Activated CD4-positive, alpha-beta memory T cell treated with anti-CD3 and anti-CD28 coated beads, Interleukin-2, amount 10 ng/mL, durations not matched to agents 7 days and 5 days (primary cell): ENCODE data around the gene OSBPL3. TPM values are rescaled to one million over a fixed set of nuclear protein-coding genes. Genes with fewer than 3 reads are reported as not detected.
A peak's percentile ranks its signal among the peaks of the same experiment; 100 is the strongest.
"Not testable (repeated sequence)": the region's sequence is repeated elsewhere in the genome, so short reads cannot be mapped to it uniquely, and the experiment has no call there.

Experiments
- CTCF ChIA-PET: fragments of 350-600 bp; sonication (Branson Sonifier 250); formaldehyde crosslinking; loops from one replicate; lab custom pipeline; 2021; ENCODE audit warnings: antibody characterized with exemption, inconsistent platforms; lab: Charles Lee
- POLR2A ChIA-PET: fragments of 350-600 bp; sonication (Branson Sonifier 250); formaldehyde crosslinking; loops from one replicate; lab custom pipeline; 2021; ENCODE audit warnings: antibody characterized with exemption; lab: Charles Lee
- DNase-seq: peaks from one replicate; pipeline ENCODE4 v3.0.0-alpha.2; 2020
- H3K27ac Mint-ChIP-seq: one replicate; pipeline ENCODE4 v1.8.0; 2021; ENCODE audit warnings: mild to moderate bottlenecking, mixed read lengths
- H3K27me3 Mint-ChIP-seq: one replicate; pipeline ENCODE4 v1.8.0; 2021; ENCODE audit warnings: mixed read lengths
- H3K36me3 Mint-ChIP-seq: one replicate; pipeline ENCODE4 v1.8.0; 2021; ENCODE audit warnings: low read depth, mixed read lengths
- H3K4me1 Mint-ChIP-seq: one replicate; pipeline ENCODE4 v1.8.0; 2021; ENCODE audit warnings: mixed read lengths
- H3K4me3 Mint-ChIP-seq: one replicate; pipeline ENCODE4 v1.8.0; 2021; ENCODE audit warnings: mild to moderate bottlenecking, mixed read lengths
- H3K9me3 Mint-ChIP-seq: one replicate; pipeline ENCODE4 v1.8.0; 2021; ENCODE audit warnings: mixed read lengths
- total RNA-seq, 2 experiments: library from RNA; stranded (reverse); gene quantifications; one replicate each; pipeline ENCODE4 v1.2.3, GENCODE V29; 2021

Gene OSBPL3
- total RNA-seq, 2 experiments from 2014 or later, result 90.3 to 99.9 TPM

DNA sequence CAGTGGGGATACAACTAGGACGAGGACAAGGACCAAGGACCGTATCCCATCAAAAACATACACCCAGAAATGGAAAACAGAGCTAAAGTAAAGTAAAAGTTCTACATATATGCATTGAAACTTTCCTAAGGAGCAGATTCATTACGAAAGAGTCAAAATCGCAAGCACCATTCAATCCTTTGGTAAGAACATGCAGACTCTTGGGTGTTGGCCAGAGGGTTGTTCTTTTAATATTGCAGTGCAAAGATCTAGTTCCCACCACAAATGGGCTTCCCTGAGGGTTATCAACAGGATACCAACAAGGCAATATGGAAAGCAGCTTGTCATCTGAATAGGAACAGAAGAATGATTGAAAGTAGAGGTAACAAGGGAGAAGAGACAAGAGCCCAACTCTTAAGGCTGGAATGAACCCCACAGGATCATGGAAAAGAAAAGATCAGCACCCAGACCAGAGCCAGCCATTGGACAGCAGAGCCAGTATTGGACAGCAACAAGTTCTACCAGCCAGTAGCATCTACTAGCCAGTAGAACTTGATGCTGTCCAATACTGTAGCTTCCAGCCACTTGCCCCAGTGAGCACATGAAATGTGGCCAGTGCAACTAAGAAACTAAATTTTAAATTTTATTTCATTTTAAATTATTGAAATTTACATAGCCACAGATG is 66.0 kb downstream of the OSBPL3 start:
- no peak for DNase-seq
- Mint-ChIP-seq H3K27ac (peak overlapping the region; percentile 99), H3K9me3 (no peaks in the 10 kb centered on the region), H3K36me3 (peaks cover 67% of the 10 kb centered on the region), H3K4me1 (peaks cover 88% of the 10 kb centered on the region), H3K4me3 (no peak overlapping the region), H3K27me3 (no peaks in the 10 kb centered on the region)
- POLR2A ChIA-PET, result interaction anchor here (0.8 to 10.1 kb wide), 5 partner anchors 10 to 92 kb away, joined by 3 to 191 read pairs (median 5); partner anchors contain the start of gene OSBPL3
- CTCF ChIA-PET, result interaction anchor here (1.3 kb wide), 1 partner anchor 65 kb away, joined by 4 read pairs; the partner anchor contains the start of gene OSBPL3

- POLR2A ChIA-PET, result interaction anchor here (1.1 to 10.1 kb wide), 5 partner anchors 11 to 212 kb away, joined by 5 to 191 read pairs (median 25); partner anchors contain the start of genes CYCS and OSBPL3
- Mint-ChIP-seq H3K27ac (peak overlapping the region; percentile 99), H3K4me1 (peaks cover 79% of the 10 kb centered on the region), H3K9me3 (no peaks in the 10 kb centered on the region), H3K27me3 (no peaks in the 10 kb centered on the region), H3K4me3 (no peak overlapping the region), H3K36me3 (peaks cover 57% of the 10 kb centered on the region)
- DNase-seq, result no peak
- CTCF ChIA-PET, result interaction anchor here (1.3 to 3.8 kb wide), 3 partner anchors 66 to 92 kb away, joined by 4 to 29 read pairs (median 22); partner anchors contain the start of gene OSBPL3
These were observed 67.0 kb downstream of the OSBPL3 start for GRCh38 chr7:24912874-24913514.

GRCh38 chr7:24912424-24912823 is 67.6 kb downstream of the OSBPL3 start:
- POLR2A ChIA-PET, result interaction anchor here (2.0 to 10.1 kb wide), 4 partner anchors 11 to 213 kb away, joined by 6 to 191 read pairs (median 100); partner anchors contain the start of genes CYCS and OSBPL3
- no peaks in the 10 kb centered on the region for H3K9me3 Mint-ChIP-seq
- CTCF ChIA-PET, result interaction anchor here (1.1 to 3.8 kb wide), 5 partner anchors 9 to 100 kb away, joined by 3 to 29 read pairs (median 9); partner anchors contain the start of gene OSBPL3
- no peak for DNase-seq
- no peak overlapping the region for H3K4me3 Mint-ChIP-seq
- peaks cover 73% of the 10 kb centered on the region for H3K4me1 Mint-ChIP-seq
- no peaks in the 10 kb centered on the region for H3K27me3 Mint-ChIP-seq
- peak overlapping the region; percentile 99 for H3K27ac Mint-ChIP-seq
- peaks cover 51% of the 10 kb centered on the region for H3K36me3 Mint-ChIP-seq

GRCh38 chr7:24911213-24911603 is 68.8 kb downstream of the OSBPL3 start:
- peaks cover 63% of the 10 kb centered on the region for H3K4me1 Mint-ChIP-seq
- peak overlapping the region; percentile 71 for H3K4me3 Mint-ChIP-seq
- peaks cover 41% of the 10 kb centered on the region for H3K36me3 Mint-ChIP-seq
- ChIA-PET POLR2A (interaction anchor here (0.9 to 10.1 kb wide), 16 partner anchors 12 to 214 kb away, joined by 3 to 191 read pairs (median 6); partner anchors contain the start of genes CYCS and OSBPL3), CTCF (interaction anchor here (1.1 to 3.8 kb wide), 8 partner anchors 10 to 99 kb away, joined by 3 to 29 read pairs (median 4); partner anchors contain the start of gene OSBPL3)
- peak overlapping the region; percentile 99 for H3K27ac Mint-ChIP-seq
- H3K27me3 Mint-ChIP-seq, result no peaks in the 10 kb centered on the region
- peak; percentile 49 for DNase-seq
- H3K9me3 Mint-ChIP-seq, result no peaks in the 10 kb centered on the region

DNA sequence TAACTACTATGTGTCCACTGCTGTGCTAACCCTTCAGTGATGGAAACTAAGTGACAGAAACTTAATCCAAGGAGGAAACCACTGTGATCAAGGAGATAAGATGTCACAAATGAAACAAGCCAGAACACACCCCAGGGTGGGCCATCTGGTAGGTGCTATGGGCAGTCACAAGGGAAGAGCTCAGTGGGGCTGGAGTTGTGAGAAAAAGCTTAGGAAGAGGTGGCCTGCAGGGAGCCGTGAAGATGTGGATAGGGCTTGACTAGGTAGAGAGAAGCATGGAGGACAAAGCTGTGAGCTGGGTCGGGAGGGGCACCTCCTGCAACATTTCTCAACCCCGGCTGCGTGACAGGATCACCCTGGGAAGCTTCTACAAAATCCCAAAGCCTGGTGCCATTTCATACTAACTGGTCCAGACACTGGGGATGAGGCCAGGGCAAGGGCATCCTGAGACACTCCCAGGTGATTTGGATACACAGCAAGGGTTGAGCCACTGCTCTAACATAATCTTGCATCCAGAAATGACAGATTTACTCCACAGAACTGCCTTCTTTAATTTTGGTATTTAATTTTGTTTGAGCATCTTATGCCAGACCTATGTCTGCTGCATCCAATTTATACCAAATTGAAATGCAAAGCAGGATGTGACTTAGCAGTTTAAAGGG is 69.3 kb downstream of the OSBPL3 start:
- Mint-ChIP-seq H3K27ac (peak overlapping the region; percentile 99), H3K27me3 (no peaks in the 10 kb centered on the region), H3K9me3 (no peaks in the 10 kb centered on the region), H3K4me3 (peak overlapping the region; percentile 71), H3K4me1 (peaks cover 57% of the 10 kb centered on the region), H3K36me3 (peaks cover 38% of the 10 kb centered on the region)
- POLR2A ChIA-PET, result interaction anchor here (0.7 to 10.1 kb wide), 17 partner anchors 11 to 214 kb away, joined by 3 to 191 read pairs (median 6); partner anchors contain the start of genes CYCS and OSBPL3
- CTCF ChIA-PET, result interaction anchor here (1.1 to 3.8 kb wide), 9 partner anchors 8 to 99 kb away, joined by 3 to 29 read pairs (median 4); partner anchors contain the start of gene OSBPL3
- no peak for DNase-seq

DNA sequence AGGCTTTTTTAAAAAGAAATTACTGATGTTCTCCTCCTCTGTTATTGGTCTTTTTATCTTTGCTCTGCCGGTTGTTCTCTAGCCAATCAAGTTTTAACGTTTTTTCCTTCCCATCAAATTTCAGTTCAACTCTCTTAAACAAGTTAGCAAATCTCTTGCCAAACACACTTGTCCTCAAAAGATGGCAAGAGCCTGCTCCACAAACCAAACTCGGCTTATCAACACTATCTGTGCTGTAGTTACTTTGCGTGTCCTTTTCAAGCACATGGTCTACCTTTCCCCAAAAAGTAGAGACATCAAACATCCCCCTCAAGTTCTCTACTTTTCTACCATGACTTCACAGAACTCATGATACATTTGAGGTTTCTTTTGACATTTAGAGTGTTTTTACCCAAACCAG is 71.3 kb downstream of the OSBPL3 start:
- peaks cover 25% of the 10 kb centered on the region for H3K36me3 Mint-ChIP-seq
- ChIA-PET POLR2A (interaction anchor here (1.1 to 10.1 kb wide), 9 partner anchors 9 to 88 kb away, joined by 3 to 191 read pairs (median 16); partner anchors contain the start of gene OSBPL3), CTCF (interaction anchor here (0.9 to 2.1 kb wide), 4 partner anchors 16 to 97 kb away, joined by 3 to 8 read pairs (median 5); no protein-coding TSS in a partner anchor)
- H3K27ac Mint-ChIP-seq, result no peak overlapping the region
- no peak overlapping the region for H3K4me3 Mint-ChIP-seq
- DNase-seq, result no peak
- no peaks in the 10 kb centered on the region for H3K9me3 Mint-ChIP-seq
- H3K27me3 Mint-ChIP-seq, result no peaks in the 10 kb centered on the region
- peaks cover 41% of the 10 kb centered on the region for H3K4me1 Mint-ChIP-seq

DNA sequence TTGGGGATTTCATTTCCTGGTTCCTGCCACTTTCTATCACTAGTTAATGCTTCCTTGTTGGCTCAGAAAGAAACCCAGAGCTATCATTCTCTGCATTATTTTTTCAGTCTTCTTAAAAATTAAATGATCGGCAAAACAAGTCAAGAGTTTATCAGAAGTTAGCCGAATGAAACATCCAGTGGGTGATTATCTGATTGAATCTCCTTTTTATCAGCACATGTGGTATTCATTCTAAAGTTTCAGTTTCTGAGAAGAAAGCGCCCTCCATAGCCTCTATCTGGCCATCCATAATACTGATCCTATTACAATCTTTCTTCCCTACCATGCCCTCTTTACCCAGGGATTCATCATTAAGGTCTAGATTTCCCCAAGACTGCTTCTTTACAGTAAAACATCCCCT is 71.8 kb downstream of the OSBPL3 start:
- Mint-ChIP-seq H3K27me3 (no peaks in the 10 kb centered on the region), H3K4me3 (no peak overlapping the region), H3K4me1 (peaks cover 35% of the 10 kb centered on the region), H3K27ac (no peak overlapping the region), H3K9me3 (no peaks in the 10 kb centered on the region), H3K36me3 (peaks cover 24% of the 10 kb centered on the region)
- ChIA-PET POLR2A (interaction anchor here (0.8 to 10.1 kb wide), 9 partner anchors 9 to 87 kb away, joined by 3 to 191 read pairs (median 16); partner anchors contain the start of gene OSBPL3), CTCF (interaction anchor here (0.7 to 1.8 kb wide), 5 partner anchors 71 to 87 kb away, joined by 3 to 8 read pairs (median 5); partner anchors contain the start of gene OSBPL3)
- DNase-seq, result no peak

- H3K4me1 Mint-ChIP-seq, result peaks cover 28% of the 10 kb centered on the region
- no peaks in the 10 kb centered on the region for H3K9me3 Mint-ChIP-seq
- no peak overlapping the region for H3K27ac Mint-ChIP-seq
- POLR2A ChIA-PET, result interaction anchor here (0.8 to 10.1 kb wide), 9 partner anchors 9 to 87 kb away, joined by 3 to 191 read pairs (median 16); partner anchors contain the start of gene OSBPL3
- H3K36me3 Mint-ChIP-seq, result peaks cover 20% of the 10 kb centered on the region
- DNase-seq, result peak; percentile 52
- no peak overlapping the region for H3K4me3 Mint-ChIP-seq
- CTCF ChIA-PET, result interaction anchor here (0.7 to 1.8 kb wide), 5 partner anchors 72 to 87 kb away, joined by 3 to 8 read pairs (median 5); partner anchors contain the start of gene OSBPL3
- H3K27me3 Mint-ChIP-seq, result no peaks in the 10 kb centered on the region
These were observed 72.6 kb downstream of the OSBPL3 start for GRCh38 chr7:24907311-24907886.

DNA sequence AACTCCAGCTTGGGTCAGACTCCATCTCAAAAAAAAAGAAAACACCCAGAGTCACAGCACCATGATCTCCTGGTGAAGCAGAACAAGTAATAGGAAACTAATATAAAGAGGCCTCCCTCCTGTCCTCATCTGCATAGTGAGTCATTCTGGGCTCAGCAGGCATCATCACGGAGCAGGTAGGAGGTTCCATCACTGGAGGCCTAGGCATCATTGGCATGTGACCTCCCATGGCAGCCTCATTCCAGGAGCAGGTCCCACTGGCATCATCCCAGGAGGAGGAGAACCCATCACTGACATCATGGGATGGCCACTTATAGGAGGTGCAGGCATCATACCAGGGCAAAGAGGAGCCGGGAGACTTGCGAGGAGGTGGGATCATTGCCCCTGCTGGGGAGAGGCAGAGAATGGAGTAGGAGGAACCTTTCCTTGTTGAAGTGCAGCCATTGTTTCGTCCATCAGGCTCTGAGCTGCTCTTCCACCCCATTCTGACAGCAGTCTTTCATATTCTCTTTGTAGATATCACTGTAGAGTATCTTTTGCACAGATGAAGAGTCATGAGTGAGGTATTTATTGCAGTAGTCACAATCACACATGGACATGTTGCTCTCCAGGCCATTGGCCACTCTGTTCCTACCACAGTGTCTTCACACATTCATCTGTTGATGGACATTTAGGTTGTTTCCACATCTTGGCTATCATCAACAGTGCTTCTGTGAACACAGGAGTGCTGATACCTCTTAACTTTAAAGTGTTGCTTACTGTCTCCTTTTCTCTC is 73.8 kb downstream of the OSBPL3 start:
- Mint-ChIP-seq H3K27me3 (no peaks in the 10 kb centered on the region), H3K9me3 (no peaks in the 10 kb centered on the region), H3K4me3 (peak overlapping the region; percentile 12), H3K36me3 (peaks cover 27% of the 10 kb centered on the region), H3K4me1 (peaks cover 28% of the 10 kb centered on the region), H3K27ac (no peak overlapping the region)
- ChIA-PET POLR2A (interaction anchor here (1.1 to 7.3 kb wide), 9 partner anchors 16 to 85 kb away, joined by 3 to 174 read pairs (median 5); partner anchors contain the start of gene OSBPL3), CTCF (interaction anchor here (0.7 to 1.8 kb wide), 5 partner anchors 10 to 85 kb away, joined by 3 to 7 read pairs (median 4); no protein-coding TSS in a partner anchor)
- no peak for DNase-seq

DNA sequence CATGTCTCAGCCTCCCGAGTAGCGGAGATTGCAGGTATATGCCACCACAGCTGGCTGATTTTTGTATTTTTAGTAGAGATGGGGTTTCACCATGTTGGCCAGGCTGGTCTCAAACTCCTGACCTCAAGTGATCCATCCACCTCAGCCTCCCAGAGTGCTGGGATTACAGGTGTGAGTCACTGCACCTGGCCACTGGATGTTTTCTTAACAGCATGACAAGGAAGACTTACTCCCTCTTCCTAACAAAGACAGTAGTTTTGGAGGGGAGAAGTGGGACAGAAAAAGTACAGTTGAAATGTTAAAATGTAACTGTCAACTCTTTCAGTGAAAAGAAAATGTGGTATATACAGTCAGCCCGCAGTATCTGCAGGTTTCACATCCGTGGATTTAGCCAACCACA is 76.0 kb downstream of the OSBPL3 start:
- H3K4me3 Mint-ChIP-seq, POLR2A ChIA-PET, H3K27me3 Mint-ChIP-seq, H3K9me3 Mint-ChIP-seq, DNase-seq, H3K27ac Mint-ChIP-seq: not testable (repeated sequence)
- Mint-ChIP-seq H3K4me1 (peaks cover 32% of the 10 kb centered on the region), H3K36me3 (peaks cover 20% of the 10 kb centered on the region)
- CTCF ChIA-PET, result interaction anchor here (0.9 kb wide), 1 partner anchor 11 kb away, joined by 3 read pairs; no protein-coding TSS in a partner anchor

DNA sequence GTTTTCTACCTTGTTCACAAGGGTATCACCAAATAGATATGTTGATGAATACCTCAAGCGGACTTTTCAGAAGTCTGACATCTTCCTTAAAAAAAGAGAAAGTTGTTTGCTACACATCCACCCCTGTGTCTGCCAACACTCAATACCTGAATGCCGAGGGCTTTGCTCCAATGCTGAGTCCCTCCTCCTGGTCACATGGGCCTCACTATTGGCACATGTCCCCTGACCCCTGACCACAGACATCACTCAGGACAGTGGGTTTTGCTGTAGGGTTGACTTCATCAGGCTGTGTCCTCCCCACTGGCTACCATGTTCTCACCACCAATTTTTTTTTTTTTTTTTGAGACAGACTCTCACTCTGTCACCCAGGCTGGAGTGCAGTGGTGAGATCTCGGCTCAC is 76.4 kb downstream of the OSBPL3 start:
- POLR2A ChIA-PET, result no interaction called here
- H3K4me1 Mint-ChIP-seq, result peaks cover 36% of the 10 kb centered on the region
- H3K27me3 Mint-ChIP-seq, result no peaks in the 10 kb centered on the region
- no peak for DNase-seq
- CTCF ChIA-PET, result no interaction called here
- no peaks in the 10 kb centered on the region for H3K9me3 Mint-ChIP-seq
- H3K4me3 Mint-ChIP-seq, result no peak overlapping the region
- H3K27ac Mint-ChIP-seq, result no peak overlapping the region
- H3K36me3 Mint-ChIP-seq, result peaks cover 25% of the 10 kb centered on the region
